ENCODE results near the gene MALRD1. TPM values are rescaled to one million over a fixed set of nuclear protein-coding genes. Genes with fewer than 3 reads are reported as not detected.

The MALRD1 gene
- total RNA-seq, 1 donor from 2014 or later, result 7.0 TPM

DNA sequence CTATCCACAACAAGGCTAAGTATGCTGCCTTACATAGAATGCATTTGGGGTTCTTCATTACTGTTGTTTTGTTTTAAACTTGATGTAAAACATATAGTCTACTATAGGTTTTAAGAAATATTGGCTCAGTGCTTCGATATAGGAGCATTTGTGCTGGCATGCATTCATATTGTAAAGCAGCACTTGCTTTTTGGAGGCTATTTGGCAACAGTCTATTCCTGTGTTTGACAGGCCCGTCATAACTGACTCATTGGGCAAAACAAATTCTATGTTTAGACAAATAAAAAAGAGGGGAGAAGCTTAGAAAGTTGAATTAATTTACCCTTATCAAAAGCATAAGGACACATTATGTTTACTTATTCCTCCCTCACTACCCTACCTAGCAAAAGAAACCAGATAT is 729.2 kb downstream of the MALRD1 start:
- no peak overlapping the region for H3K4me3 ChIP-seq
- TF ChIP-seq, protein P1, sequence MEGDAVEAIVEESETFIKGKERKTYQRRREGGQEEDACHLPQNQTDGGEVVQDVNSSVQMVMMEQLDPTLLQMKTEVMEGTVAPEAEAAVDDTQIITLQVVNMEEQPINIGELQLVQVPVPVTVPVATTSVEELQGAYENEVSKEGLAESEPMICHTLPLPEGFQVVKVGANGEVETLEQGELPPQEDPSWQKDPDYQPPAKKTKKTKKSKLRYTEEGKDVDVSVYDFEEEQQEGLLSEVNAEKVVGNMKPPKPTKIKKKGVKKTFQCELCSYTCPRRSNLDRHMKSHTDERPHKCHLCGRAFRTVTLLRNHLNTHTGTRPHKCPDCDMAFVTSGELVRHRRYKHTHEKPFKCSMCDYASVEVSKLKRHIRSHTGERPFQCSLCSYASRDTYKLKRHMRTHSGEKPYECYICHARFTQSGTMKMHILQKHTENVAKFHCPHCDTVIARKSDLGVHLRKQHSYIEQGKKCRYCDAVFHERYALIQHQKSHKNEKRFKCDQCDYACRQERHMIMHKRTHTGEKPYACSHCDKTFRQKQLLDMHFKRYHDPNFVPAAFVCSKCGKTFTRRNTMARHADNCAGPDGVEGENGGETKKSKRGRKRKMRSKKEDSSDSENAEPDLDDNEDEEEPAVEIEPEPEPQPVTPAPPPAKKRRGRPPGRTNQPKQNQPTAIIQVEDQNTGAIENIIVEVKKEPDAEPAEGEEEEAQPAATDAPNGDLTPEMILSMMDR (IDR thresholded peaks at IDR 0.05), result no peak
- no peaks in the 10 kb centered on the region for H3K27me3 ChIP-seq
- intact Hi-C loops (cut with DNase I), result no loop called here
- DNase-seq (no peak), ATAC-seq (no peak)
- no peaks in the 10 kb centered on the region for H3K36me3 ChIP-seq
- no peak overlapping the region for H3K27ac ChIP-seq
- H3K4me1 ChIP-seq, result no peaks in the 10 kb centered on the region
- H3K9me3 ChIP-seq, result no peaks in the 10 kb centered on the region

DNA sequence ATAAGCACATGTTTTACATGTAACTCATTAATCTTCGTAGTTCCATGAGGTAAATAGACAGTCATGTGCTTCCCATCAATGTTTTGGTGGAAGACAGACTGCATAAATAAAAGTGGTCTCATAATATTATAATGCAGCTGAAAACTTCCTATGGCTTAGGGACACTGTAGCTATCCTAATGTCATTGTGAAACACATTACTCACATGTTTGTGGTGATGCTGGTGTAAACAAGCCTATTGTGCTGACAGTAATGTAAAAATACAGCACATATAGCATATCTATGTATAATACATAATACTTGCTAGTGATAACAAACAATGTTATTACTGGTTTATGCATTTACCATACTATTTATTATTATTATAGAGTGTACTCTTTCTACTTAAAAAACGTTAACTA is 730.4 kb downstream of the MALRD1 start:
- no peak for DNase-seq
- no peaks in the 10 kb centered on the region for H3K4me1 ChIP-seq
- no peaks in the 10 kb centered on the region for H3K36me3 ChIP-seq
- intact Hi-C loops (cut with DNase I), result no loop called here
- H3K27me3 ChIP-seq, result no peaks in the 10 kb centered on the region
- no peaks in the 10 kb centered on the region for H3K9me3 ChIP-seq
- TF ChIP-seq, protein P1 (IDR thresholded peaks at IDR 0.05), result no peak
- H3K4me3 ChIP-seq, result no peak overlapping the region
- no peak overlapping the region for H3K27ac ChIP-seq
- ATAC-seq, result no peak

DNA sequence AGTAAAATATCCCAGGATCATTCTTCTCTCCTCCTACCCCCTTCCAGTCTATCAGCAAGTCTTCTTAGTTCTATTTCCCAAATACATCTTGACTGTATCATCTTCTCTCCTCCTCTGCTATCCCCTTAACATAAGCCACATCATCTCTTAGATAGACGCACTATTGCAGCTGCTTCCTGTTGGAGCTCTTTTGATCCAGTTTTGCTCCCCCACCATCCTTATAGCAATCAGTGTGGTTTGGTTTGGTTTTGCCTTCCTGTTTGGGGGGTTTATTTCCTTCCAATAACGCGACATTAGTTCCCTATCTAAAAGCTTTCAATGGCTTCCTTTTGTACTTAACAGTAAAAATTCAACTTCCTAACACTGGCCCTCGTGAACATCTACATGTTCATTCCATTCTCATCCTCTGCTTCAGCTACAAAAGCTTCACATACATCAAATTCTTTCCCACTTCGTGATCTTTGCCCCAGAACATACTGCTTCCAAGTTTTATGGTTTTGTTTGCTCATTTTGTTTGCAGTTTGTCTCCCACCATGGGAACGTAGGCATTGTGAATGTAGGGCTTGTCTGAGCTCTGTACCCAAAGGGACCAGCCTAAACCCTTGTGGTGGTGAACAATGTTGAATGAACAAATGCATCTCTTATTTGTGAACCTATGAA is 734.0 kb downstream of the MALRD1 start:
- intact Hi-C loops (cut with DNase I), result no loop called here
- Histone ChIP-seq H3K9me3 (no peaks in the 10 kb centered on the region), H3K36me3 (no peaks in the 10 kb centered on the region), H3K4me3 (no peak overlapping the region), H3K27me3 (no peaks in the 10 kb centered on the region), H3K27ac (no peak overlapping the region), H3K4me1 (no peaks in the 10 kb centered on the region)
- TF ChIP-seq, protein P1 (IDR thresholded peaks at IDR 0.05), result no peak
- DNase-seq (no peak), ATAC-seq (no peak)

DNA sequence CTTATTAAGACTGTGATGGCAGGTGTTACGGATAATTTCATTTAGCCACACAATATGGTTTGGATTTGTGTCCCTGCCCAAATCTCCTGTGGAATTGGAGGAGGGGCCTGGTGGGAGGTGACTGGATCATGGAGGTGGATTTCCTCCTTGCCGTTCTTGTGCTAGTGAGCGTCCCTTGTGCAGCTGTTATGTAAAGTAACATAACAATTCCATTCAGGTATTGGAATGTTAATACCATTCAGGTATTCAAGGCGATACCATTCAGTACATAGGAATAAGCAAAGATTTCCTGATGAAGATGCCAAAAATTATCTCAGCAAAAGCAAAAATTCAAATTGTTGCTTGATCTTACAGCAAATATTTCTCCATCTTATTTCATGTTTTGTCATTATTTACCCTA is 735.1 kb downstream of the MALRD1 start:
- H3K27ac ChIP-seq, result no peak overlapping the region
- H3K4me3 ChIP-seq, result no peak overlapping the region
- H3K4me1 ChIP-seq, result no peaks in the 10 kb centered on the region
- TF ChIP-seq, protein P1 (IDR thresholded peaks at IDR 0.05), result no peak
- intact Hi-C loops (cut with DNase I), result no loop called here
- H3K27me3 ChIP-seq, result no peaks in the 10 kb centered on the region
- ATAC-seq (no peak), DNase-seq (no peak)
- no peaks in the 10 kb centered on the region for H3K36me3 ChIP-seq
- H3K9me3 ChIP-seq, result no peaks in the 10 kb centered on the region
